Measurements from ENCODE around the gene ASTN2. TPM values are rescaled to one million over a fixed set of nuclear protein-coding genes. Genes with fewer than 3 reads are reported as not detected.
"Not testable (repeated sequence)": the region's sequence is repeated elsewhere in the genome, so short reads cannot be mapped to it uniquely, and the experiment has no call there.

Gene ASTN2
- total and polyA plus RNA-seq, 2 donors (not counting 3 experiments of a cell fraction or from before 2014, with no cell fraction given), result 1.0 to 1.9 TPM

- BruUV-seq (replicated peaks), result no TSS peak
- no peak for FAIRE-seq
- Histone ChIP-seq H3K27me3 (ENCODE audit: control insufficient read depth in 2 of 2, insufficient read depth in 2 of 2, low read length in 2 of 2) (no peaks in the 10 kb centered on the region), H3K9me1 (replicated peaks; ENCODE audit: control insufficient read depth, extremely low read depth, insufficient read depth, low read length) (no peaks in the 10 kb centered on the region), H4K20me1 (replicated peaks; ENCODE audit: control insufficient read depth, extremely low read depth, insufficient read depth, low read length) (no peaks in the 10 kb centered on the region), H3K4me2 (ENCODE audit: insufficient read depth, low read length) (no peak overlapping the region), H3K36me3 (ENCODE audit: control insufficient read depth in 2 of 2, extremely low read depth in 1 of 2, insufficient read depth in 2 of 2, low read length in 2 of 2) (no peaks in the 10 kb centered on the region), H3K9ac (replicated peaks; ENCODE audit: extremely low read depth, insufficient read depth, low read length) (no peak overlapping the region), H2AFZ (ENCODE audit: low read depth, low read length) (no peak overlapping the region), H3K4me3 (replicated peaks in 1 of 3; ENCODE audit: insufficient read depth in 1 of 3, low read depth in 1 of 3, low read length in 3 of 3) (no peak overlapping the region), H3K27ac (ENCODE audit: insufficient read depth, low read depth, low read length) (no peak overlapping the region), H3K4me1 (ENCODE audit: control insufficient read depth, extremely low read depth, insufficient read depth, low read length) (no peaks in the 10 kb centered on the region), H3K79me2 (ENCODE audit: control insufficient read depth, insufficient read depth, low read length) (no peaks in the 10 kb centered on the region), H3K9me3 (replicated peaks; ENCODE audit: control insufficient read depth, insufficient read depth, low read length) (peaks cover 1% of the 10 kb centered on the region)
- dilution Hi-C loops (cut with MboI; ENCODE audit: extremely low pct_ligation_motif_present, low sequenced_read_pairs) (no loop called here), intact Hi-C loops (cut with micrococcal nuclease) (no loop called here)
- ChIA-PET CTCF (no interaction called here), POLR2A (no interaction called here)
- TF ChIP-seq EZH2 (IDR thresholded peaks at IDR 0.05; ENCODE audit: borderline replicate concordance, low read depth, low read length, severe bottlenecking) (no peak), POLR2AphosphoS5 (IDR thresholded peaks at IDR 0.05; ENCODE audit: insufficient read depth, low read depth, low read length) (no peak), JUN (IDR thresholded peaks at IDR 0.05; ENCODE audit: borderline replicate concordance, insufficient read depth, insufficient read length, low read depth) (no peak), CTCF (IDR thresholded peaks at IDR 0.05; ENCODE audit: extremely low read depth in 1 of 2, insufficient read depth in 1 of 2, low read depth in 1 of 2, low read length in 2 of 2) (no peak), GATA2 (IDR thresholded peaks at IDR 0.05; ENCODE audit: insufficient read depth, insufficient read length, low read depth, low read length) (no peak), POLR2A (IDR thresholded peaks at IDR 0.05; ENCODE audit: low read depth, low read length) (no peak), MYC (IDR thresholded peaks at IDR 0.05; ENCODE audit: low read depth, low read length) (no peak), FOS (IDR thresholded peaks at IDR 0.05; ENCODE audit: borderline replicate concordance, insufficient read depth, low read length) (no peak)
- TF ChIP-seq, protein P1, sequence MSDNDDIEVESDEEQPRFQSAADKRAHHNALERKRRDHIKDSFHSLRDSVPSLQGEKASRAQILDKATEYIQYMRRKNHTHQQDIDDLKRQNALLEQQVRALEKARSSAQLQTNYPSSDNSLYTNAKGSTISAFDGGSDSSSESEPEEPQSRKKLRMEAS (IDR thresholded peaks at IDR 0.05; ENCODE audit: insufficient read depth, insufficient read length), result no peak
- no peak for DNase-seq (ENCODE audit: low read depth, low spot score)
Measured at GRCh38 chr9:116899337-116900006, 515.4 kb downstream of the ASTN2 start.

GRCh38 chr9:116898131-116898530, 516.7 kb downstream of the ASTN2 start:
- POLR2A ChIA-PET; BruUV-seq (replicated peaks); H3K27me3 ChIP-seq (ENCODE audit: control insufficient read depth in 2 of 2, insufficient read depth in 2 of 2, low read length in 2 of 2); CTCF ChIA-PET; H3K4me3 ChIP-seq (replicated peaks in 1 of 3; ENCODE audit: insufficient read depth in 1 of 3, low read depth in 1 of 3, low read length in 3 of 3); intact Hi-C loops (cut with micrococcal nuclease); H3K36me3 ChIP-seq (ENCODE audit: control insufficient read depth in 2 of 2, extremely low read depth in 1 of 2, insufficient read depth in 2 of 2, low read length in 2 of 2); dilution Hi-C loops (cut with MboI; ENCODE audit: extremely low pct_ligation_motif_present, low sequenced_read_pairs); H3K4me2 ChIP-seq (ENCODE audit: insufficient read depth, low read length); FAIRE-seq; H3K9me1 ChIP-seq (replicated peaks; ENCODE audit: control insufficient read depth, extremely low read depth, insufficient read depth, low read length); H3K79me2 ChIP-seq (ENCODE audit: control insufficient read depth, insufficient read depth, low read length); DNase-seq (ENCODE audit: low read depth, low spot score); H3K27ac ChIP-seq (ENCODE audit: insufficient read depth, low read depth, low read length); H4K20me1 ChIP-seq (replicated peaks; ENCODE audit: control insufficient read depth, extremely low read depth, insufficient read depth, low read length); H3K9ac ChIP-seq (replicated peaks; ENCODE audit: extremely low read depth, insufficient read depth, low read length); H3K9me3 ChIP-seq (replicated peaks; ENCODE audit: control insufficient read depth, insufficient read depth, low read length); H2AFZ ChIP-seq (ENCODE audit: low read depth, low read length); H3K4me1 ChIP-seq (ENCODE audit: control insufficient read depth, extremely low read depth, insufficient read depth, low read length): not testable (repeated sequence)

Data from endothelial cell of umbilical vein (primary cell).